ENCODE results near the gene PTGDR2.

- TF ChIP-seq GATA3 (IDR thresholded peaks at IDR 0.05; ENCODE audit: low read depth, low read length) (no peak), GATA2 (IDR thresholded peaks at IDR 0.05; ENCODE audit: low read depth, low read length) (no peak)
Measured at GRCh38 chr11:60852982-60853950, 2.5 kb downstream of the PTGDR2 start.
